Left cardiac atrium (tissue), 4 donors: ENCODE results near the gene PRELID3B. TPM values are rescaled to one million over a fixed set of nuclear protein-coding genes. Genes with fewer than 3 reads are reported as not detected.

Experiments
- ATAC-seq, 2 donors: fragments of 200-7000 bp; cut with Tn5 transposase; one replicate each; pipeline ENCODE4 v1.9.1; 2020; ENCODE audit warnings: mild to moderate bottlenecking in 2 of 2, moderate library complexity in 2 of 2
- DNase-seq: peaks from one replicate; pipeline ENCODE4 v3.0.0-alpha.2; 2020
- intact Hi-C, 2 donors: fragments of 100-400 bp; cut with DNase I; formaldehyde crosslinking; loops; one replicate each; pipeline versions ENCODE4 v1.14.1 to v1.15.1; 2022 to 2023
- long read RNA-seq: library from polyadenylated mRNA; unstranded; transcript quantifications from one replicate; pipeline ENCODE4 v2.0.0, GENCODE V29; 2021
- total RNA-seq, 2 donors: library from RNA; stranded (reverse); fragmentation: NEBNext Ultra II Directional; extraction: Animal tissue kit (Norgen Biotek cat#: 25700); gene quantifications; one replicate each; pipeline ENCODE4 v1.2.1, GENCODE V29; 2021
- donor health status: DM: no; HTN: yes; CAD: no.
- donor health status: DM: no; HTN: yes; CAD: no; lungs with severe emphysema.
- donor health status: DM: yes; HTN: yes; CAD: no.
- donor health status: Dilated cardiomyopathy.

The PRELID3B gene
- total RNA-seq: 10 to 100 TPM; 39.9 to 58.4 TPM
- long read RNA-seq, transcript PRELID3B-201 (6 exons, 2,626 nt): major isoform, 94 of 99 reads
- long read RNA-seq, partial matches to known transcripts: 0 of 99 reads
- long read RNA-seq, other reads (novel, unspliced or antisense): 0 of 99 reads

DNA sequence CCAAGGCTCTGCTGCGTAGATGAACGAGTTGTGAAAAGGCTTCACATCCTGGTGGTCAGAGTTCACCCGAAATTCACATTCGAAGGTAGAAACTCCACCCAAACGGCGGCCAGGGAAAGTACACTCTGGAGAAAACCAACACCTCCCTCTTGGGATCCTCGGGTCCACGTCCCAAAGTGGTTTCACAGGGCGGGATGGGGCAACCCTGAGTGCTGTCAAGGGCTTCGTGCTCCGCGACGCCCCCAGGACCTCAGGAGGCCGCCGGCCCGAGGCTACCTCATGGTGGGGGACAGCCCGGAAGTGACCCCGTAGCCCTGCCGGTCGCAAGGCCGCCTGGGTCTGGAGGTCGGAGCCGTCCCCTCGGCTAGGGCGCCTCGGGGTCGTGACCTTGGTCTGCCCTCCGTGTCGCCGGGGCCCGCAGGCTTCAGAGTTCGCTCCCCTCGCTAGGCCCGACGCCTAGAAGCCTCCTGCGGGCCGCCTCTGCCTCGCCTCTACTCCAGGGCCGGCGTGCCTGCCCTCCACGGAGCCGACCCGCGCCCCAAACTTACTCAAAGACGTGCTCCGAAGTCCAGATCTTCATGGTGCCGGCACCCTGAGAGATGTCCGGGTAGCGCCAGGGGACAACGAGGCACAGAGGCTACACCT lies at the start of gene PRELID3B:
TSS of gene PRELID3B (minus strand) at position 636 of the 645 bp plus-strand sequence. CDS start at position 580, 56 bp downstream.
- peak; percentile 27 to 49 for ATAC-seq
- intact Hi-C loops: loop anchor here in 1 of 2 donors (10.0 kb wide), 1 partner anchor 157 kb away; no protein-coding TSS in a partner anchor
- DNase-seq: no peak

- ATAC-seq (peak; percentile 51 to 62), DNase-seq (peak; percentile 84)
- intact Hi-C loops: loop anchor here in 1 of 2 donors (2.0 kb wide), 1 partner anchor 135 kb away; no protein-coding TSS in a partner anchor
Observed at GRCh38 chr20:59087829-59088433, 45.3 kb upstream of the PRELID3B start.

DNA sequence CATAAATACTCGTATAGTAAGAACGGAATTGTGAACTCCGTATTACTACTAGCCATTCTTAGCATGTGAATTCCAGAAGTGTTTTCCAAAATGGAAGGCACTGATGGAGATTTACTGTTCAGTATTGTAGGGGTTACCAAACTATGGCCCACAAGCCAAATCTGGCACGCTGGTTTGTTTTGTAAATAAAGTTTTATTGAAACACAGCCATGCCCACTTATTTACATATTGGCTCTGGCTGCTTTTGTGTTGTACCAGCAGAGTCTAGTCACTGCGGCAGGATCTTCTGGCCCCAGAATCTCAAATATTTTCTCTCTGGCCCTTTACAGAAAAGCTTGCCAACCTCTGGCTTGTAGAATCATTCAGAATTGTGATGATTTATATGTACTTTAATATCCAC lies 44.3 kb upstream of the PRELID3B start:
- intact Hi-C loops: no loop called here

DNA sequence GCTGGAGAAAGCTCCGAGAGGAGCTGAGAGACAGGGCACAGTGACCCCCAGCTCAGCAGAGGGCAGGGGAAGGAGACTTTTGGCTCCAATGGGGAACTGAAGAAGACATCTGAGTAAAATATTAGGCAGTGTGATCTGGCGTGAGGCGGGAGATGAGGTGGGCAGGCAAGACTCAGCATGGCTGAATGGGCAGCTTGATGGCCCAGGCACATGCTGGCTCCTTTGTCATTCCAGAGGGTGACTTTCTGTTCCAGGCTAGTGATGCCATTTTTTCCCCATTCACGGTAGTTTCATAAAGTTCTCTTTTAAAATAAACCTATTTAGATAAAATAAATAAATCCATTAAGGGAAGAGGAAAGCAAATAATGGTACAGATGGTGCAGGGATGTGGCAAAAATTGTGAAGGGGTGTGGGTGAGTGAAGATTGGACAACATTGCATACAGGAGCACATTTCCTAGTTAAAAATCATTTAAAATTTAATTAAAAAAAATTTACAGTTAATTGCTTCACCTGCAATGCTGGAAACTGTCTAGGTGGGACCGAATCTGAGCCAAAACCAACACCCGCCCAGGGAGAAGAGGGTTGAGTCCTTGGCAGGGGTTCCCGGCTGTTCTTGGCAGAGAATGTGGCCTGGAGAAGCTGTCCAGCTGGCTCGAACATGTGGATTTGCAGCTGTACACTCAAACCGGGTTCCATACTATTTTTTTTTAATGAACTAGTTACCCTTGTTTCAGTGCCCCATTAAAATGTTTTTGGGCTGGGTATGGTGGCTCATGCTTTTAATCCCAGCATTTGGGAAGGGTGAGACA lies 41.7 kb upstream of the PRELID3B start:
- DNase-seq (peak; percentile 57), ATAC-seq (peak; percentile 74 to 79)
- intact Hi-C loops: no loop called here

More for the DNA sequence above, 44.3 kb upstream of the PRELID3B start:
- ATAC-seq (no peak), DNase-seq (no peak)

DNA sequence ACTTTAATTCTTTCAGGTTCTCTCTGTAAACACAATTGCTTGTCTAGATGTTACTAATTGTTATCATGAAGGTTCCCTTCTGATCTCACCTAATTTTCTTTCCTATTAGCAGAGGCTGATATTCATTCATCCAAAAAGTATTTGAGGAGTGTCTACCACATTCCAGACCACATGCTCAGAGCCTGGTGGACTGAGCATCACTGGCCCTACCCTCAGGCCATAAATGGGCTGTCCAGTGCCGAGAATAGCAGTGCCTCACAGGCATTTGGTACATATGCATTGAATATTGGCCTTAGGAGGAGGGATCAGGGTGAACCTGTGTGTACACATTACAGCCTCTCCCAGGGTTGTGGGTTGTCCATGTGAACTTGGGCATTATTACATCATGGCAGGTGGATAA lies 40.4 kb upstream of the PRELID3B start:
- DNase-seq (no peak), ATAC-seq (peak; percentile 64 to 96)
- intact Hi-C loops: no loop called here

GRCh38 chr20:59082077-59082740 lies 39.6 kb upstream of the PRELID3B start:
- no peak for DNase-seq
- intact Hi-C loops: no loop called here
- ATAC-seq: no peak

DNA sequence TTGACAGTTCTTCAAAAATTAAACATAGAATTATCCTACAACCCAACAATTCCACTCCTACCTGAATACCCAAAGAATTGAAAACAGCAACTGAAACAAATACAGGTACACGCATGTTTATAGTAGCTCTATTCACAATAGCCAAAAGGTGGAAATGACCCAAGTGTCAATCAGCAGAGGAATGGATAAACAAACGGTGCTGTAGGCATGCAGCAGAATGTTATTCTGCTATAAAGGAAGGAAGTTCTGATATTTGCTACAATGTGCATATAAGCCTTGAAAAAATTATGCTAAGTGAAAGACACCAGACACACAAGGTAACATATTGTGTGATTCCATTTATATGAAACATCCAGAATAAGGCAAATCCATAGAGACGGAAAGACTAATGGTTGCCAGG lies 38.5 kb upstream of the PRELID3B start:
- DNase-seq: no peak
- intact Hi-C loops: no loop called here
- no peak for ATAC-seq

GRCh38 chr20:59078231-59078630 lies 35.6 kb upstream of the PRELID3B start:
- ATAC-seq (no peak), DNase-seq (no peak)
- intact Hi-C loops: no loop called here

DNA sequence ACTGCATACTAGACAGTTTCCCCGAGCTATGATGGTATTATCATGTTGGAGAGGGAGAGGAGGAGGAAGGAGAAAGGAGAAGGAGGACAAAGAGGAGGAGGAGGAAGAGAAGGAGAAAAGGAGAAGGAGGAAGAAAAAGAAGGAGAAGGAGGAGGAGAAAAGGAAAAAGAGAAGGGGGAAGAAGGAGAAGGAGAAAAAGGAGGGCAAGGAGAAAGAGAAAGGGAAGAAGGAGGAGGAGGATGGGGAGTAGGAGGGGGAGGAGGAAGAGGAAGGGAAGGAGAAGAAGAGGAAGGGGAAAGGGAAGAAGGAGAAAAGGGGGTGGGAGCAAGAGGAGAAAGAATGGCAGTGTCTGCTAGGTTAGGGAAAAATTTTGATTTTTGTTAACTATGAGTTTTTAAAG lies 35.1 kb upstream of the PRELID3B start:
- ATAC-seq (no peak), DNase-seq (no peak)
- intact Hi-C loops: no loop called here

DNA sequence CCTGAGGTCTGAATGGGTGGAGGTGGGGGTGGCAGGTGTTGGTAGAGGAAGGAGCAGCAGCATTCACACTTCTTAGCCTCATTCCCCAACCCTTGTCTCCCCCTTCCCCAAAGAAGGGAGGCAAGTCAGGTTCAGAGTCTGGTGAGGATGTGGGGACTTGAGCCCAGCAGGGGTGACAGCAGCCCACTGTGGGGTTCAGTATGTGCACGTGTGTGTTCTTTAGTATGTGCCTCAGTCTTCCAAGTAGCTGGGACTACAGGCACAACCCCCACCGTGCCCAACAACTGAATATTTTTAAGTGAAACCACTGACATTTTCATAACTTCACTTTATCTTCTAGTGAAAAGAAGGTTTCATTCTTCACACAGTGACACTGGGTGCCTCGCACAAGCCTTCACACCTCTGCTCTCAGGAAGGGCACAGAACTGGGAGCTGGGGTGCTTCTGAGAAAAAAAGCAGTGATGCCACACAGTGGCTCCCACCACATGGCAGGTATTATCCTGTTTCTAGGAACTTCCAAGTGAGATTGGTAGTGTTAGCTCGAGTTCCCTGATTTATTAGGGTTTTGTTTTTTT lies 33.4 kb upstream of the PRELID3B start:
- intact Hi-C loops: no loop called here
- ATAC-seq (no peak), DNase-seq (no peak)

DNA sequence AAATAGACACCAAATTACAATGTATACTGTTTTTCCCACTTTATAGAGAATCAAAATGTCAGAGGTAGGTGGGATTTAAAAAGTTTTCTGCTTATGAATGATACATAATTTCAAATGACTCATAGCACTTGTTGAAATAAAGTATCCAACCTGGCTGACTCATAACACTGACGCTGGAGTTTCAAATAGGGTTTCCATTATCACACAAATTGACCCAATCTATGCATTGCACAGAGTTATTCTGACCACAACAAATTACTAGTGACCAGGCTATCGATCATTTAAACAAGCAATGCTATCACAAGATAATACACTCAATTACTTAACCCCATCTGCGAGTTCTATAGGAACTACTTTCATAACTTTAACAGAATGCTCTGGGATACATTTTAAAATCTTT lies 31.9 kb upstream of the PRELID3B start:
- intact Hi-C loops: no loop called here
- ATAC-seq (peak in 1 of 2 donors; percentile 62), DNase-seq (no peak)

- DNase-seq: no peak
- intact Hi-C loops: no loop called here
- ATAC-seq: peak; percentile 47 to 61
Observed at GRCh38 chr20:59073582-59073981, 31.0 kb upstream of the PRELID3B start.

DNA sequence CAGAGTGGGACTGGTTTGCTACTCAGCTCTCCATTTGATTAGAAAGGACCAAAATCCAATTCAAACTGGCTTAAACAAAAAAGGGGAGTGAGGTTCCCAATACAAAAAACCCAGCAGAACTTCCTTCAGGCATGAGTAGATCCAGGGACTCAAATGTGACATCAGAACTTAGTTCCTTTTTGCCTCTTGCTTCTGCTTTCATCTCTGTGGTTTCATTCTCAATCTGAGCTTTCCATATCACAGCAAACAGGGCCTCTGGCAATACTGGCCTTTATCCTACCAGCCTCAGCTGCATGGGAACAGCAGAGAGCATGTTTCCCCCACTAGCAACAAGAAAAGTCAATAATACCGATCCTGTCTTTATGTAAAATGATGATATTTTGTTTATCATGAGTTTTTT lies 28.6 kb upstream of the PRELID3B start:
- peak in 1 of 2 donors; percentile 41 for ATAC-seq
- no peak for DNase-seq
- intact Hi-C loops: no loop called here

- intact Hi-C loops: no loop called here
- ATAC-seq: no peak
Observed at GRCh38 chr20:59069026-59069425, 26.4 kb upstream of the PRELID3B start.

GRCh38 chr20:59068534-59068933 lies 25.9 kb upstream of the PRELID3B start:
- intact Hi-C loops: no loop called here
- ATAC-seq: no peak
- no peak for DNase-seq

More at GRCh38 chr20:59069026-59069425, 26.4 kb upstream of the PRELID3B start:
- no peak for DNase-seq

DNA sequence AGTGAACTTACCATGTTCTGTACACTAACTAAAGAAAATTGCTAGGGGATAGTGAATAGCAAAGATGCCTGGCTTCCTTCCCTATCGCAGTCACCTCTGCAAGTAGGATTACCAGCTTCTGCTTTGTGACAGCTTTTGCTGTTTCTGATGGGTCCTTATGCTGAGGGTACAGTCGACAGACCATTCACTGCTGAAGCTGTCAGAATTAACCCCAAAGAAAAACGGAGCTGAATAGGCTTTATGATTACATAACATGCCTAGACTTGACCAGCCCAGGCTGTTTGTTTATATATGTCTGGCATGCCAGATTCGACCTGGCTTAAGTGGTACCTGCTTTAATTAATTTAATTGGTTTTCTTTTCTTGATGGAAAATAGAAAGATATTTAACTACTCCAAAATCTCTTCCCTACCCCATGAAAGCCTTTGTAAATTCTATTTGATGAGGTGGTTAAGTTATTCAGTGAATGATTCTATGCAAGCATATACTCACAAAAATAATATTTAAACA lies 21.7 kb upstream of the PRELID3B start:
- ATAC-seq (peak; percentile 44 to 70), DNase-seq (no peak)
- intact Hi-C loops: no loop called here

- peak; percentile 80 for DNase-seq
- peak; percentile 96 to 99 for ATAC-seq
- intact Hi-C loops: no loop called here
Observed at GRCh38 chr20:59063358-59064213, 21.0 kb upstream of the PRELID3B start.

DNA sequence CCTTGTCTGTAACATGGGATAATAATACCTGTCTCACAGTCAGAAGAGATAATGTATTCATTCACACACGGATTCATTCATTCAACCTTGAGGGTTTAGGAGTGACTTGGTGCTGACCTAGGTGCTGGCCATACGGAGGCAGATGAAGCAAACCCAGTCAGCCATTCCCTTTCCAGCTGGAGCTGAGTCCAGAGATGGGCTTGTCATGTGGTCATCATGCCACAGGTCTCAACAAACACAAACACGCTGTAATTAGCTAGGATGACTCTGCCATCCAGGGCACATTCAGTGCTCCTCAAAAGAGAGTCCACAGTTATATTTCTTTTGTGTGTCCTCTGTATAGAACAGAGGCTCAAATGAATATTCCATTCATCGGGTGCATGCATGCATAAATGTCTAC lies 19.5 kb upstream of the PRELID3B start:
- ATAC-seq (peak in 1 of 2 donors; percentile 52), DNase-seq (no peak)
- intact Hi-C loops: no loop called here
